ENCODE results near the gene PSENEN.

The PSENEN gene

GRCh38 chr19:35696835-35697234 lies 48.6 kb upstream of the PSENEN start (continued):
- TF ChIP-seq, protein P1, sequence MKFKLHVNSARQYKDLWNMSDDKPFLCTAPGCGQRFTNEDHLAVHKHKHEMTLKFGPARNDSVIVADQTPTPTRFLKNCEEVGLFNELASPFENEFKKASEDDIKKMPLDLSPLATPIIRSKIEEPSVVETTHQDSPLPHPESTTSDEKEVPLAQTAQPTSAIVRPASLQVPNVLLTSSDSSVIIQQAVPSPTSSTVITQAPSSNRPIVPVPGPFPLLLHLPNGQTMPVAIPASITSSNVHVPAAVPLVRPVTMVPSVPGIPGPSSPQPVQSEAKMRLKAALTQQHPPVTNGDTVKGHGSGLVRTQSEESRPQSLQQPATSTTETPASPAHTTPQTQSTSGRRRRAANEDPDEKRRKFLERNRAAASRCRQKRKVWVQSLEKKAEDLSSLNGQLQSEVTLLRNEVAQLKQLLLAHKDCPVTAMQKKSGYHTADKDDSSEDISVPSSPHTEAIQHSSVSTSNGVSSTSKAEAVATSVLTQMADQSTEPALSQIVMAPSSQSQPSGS (tag by site-specific recombination; IDR thresholded peaks at IDR 0.05; ENCODE audit: low read depth) = no peak

GRCh38 chr19:35702223-35703012 lies 43.0 kb upstream of the PSENEN start:
- ChIA-PET POLR2A (interaction anchor here (0.5 to 2.6 kb wide), 37 partner anchors 8 to 1668 kb away, joined by 3 to 38 read pairs (median 4); partner anchors contain the start of genes ALKBH6, COX6B1, HAUS5 and LIN37), CTCF (interaction anchor here (0.5 to 5.7 kb wide), 23 partner anchors 8 to 575 kb away, joined by 3 to 46 read pairs (median 4); partner anchors contain the start of genes COX6B1 and OVOL3)
- no peaks in the 10 kb centered on the region; a peak in 1 of 3 replicates for H3K36me3 ChIP-seq (ENCODE audit: control insufficient read depth in 2 of 2, insufficient read depth in 1 of 2, low read length in 2 of 2)
- H3K4me1 ChIP-seq (ENCODE audit: control insufficient read depth, insufficient read depth, low read length) = peaks cover 6% of the 10 kb centered on the region
- H3K4me3 ChIP-seq (ENCODE audit: low read depth, low read length) = peak overlapping the region; percentile 50
- peak overlapping the region; percentile 56 for H3K27ac ChIP-seq (ENCODE audit: extremely low read depth, low read depth, low read length)
- no peaks in the 10 kb centered on the region for H3K9me3 ChIP-seq (ENCODE audit: control insufficient read depth, insufficient read depth, low read depth, low read length)
- TF ChIP-seq KLF10 (tag by site-specific recombination; IDR thresholded peaks at IDR 0.05) (peak; percentile 80), ZNF324 (tag by site-specific recombination; IDR thresholded peaks at IDR 0.05) (0 out of 2 replicates have a peak, but pooled peaks have one; percentile 16), ZNF658 (tag by site-specific recombination; IDR thresholded peaks at IDR 0.05) (no peak), ZNF501 (tag by site-specific recombination; IDR thresholded peaks at IDR 0.05) (peak; percentile 29), ZNF670 (tag by site-specific recombination; IDR thresholded peaks at IDR 0.05; ENCODE audit: low read depth) (no peak), ZNF391 (tag by site-specific recombination; IDR thresholded peaks at IDR 0.05; ENCODE audit: borderline replicate concordance, low read depth) (peak; percentile 85), SP2 (tag by site-specific recombination; IDR thresholded peaks at IDR 0.05) (peak; percentile 100), ZNF311 (tag by site-specific recombination; IDR thresholded peaks at IDR 0.05; ENCODE audit: borderline replicate concordance) (no peak), ZNF571 (tag by site-specific recombination; IDR thresholded peaks at IDR 0.05) (no peak), GLIS2 (tag by site-specific recombination; IDR thresholded peaks at IDR 0.05) (peak; percentile 99), ZNF792 (tag by site-specific recombination; IDR thresholded peaks at IDR 0.05) (peak; percentile 78), ZFP3 (tag by site-specific recombination; IDR thresholded peaks at IDR 0.05; ENCODE audit: low read depth) (no peak), RBAK (tag by site-specific recombination; IDR thresholded peaks at IDR 0.05) (no peak), ZFP41 (tag by site-specific recombination; IDR thresholded peaks at IDR 0.05; ENCODE audit: borderline replicate concordance) (no peak), ZNF660 (tag by site-specific recombination; IDR thresholded peaks at IDR 0.05) (no peak), ZBTB44 (tag by site-specific recombination; IDR thresholded peaks at IDR 0.05) (no peak), SP7 (tag by site-specific recombination; IDR thresholded peaks at IDR 0.05) (peak; percentile 78), ZNF155 (tag by site-specific recombination; IDR thresholded peaks at IDR 0.05) (no peak), ZNF777 (tag by site-specific recombination; IDR thresholded peaks at IDR 0.05; ENCODE audit: borderline replicate concordance) (peak; percentile 83; the same call in 1 of the 2 replicates), ZNF138 (tag by site-specific recombination; IDR thresholded peaks at IDR 0.05; ENCODE audit: borderline replicate concordance) (no peak), WT1 (tag by site-specific recombination; IDR thresholded peaks at IDR 0.05) (peak; percentile 34; the same call in 1 of the 2 replicates), KLF7 (tag by site-specific recombination; IDR thresholded peaks at IDR 0.05; ENCODE audit: borderline replicate concordance) (0 out of 2 replicates have a peak, but pooled peaks have one; percentile 1)
- TF ChIP-seq, protein P2, sequence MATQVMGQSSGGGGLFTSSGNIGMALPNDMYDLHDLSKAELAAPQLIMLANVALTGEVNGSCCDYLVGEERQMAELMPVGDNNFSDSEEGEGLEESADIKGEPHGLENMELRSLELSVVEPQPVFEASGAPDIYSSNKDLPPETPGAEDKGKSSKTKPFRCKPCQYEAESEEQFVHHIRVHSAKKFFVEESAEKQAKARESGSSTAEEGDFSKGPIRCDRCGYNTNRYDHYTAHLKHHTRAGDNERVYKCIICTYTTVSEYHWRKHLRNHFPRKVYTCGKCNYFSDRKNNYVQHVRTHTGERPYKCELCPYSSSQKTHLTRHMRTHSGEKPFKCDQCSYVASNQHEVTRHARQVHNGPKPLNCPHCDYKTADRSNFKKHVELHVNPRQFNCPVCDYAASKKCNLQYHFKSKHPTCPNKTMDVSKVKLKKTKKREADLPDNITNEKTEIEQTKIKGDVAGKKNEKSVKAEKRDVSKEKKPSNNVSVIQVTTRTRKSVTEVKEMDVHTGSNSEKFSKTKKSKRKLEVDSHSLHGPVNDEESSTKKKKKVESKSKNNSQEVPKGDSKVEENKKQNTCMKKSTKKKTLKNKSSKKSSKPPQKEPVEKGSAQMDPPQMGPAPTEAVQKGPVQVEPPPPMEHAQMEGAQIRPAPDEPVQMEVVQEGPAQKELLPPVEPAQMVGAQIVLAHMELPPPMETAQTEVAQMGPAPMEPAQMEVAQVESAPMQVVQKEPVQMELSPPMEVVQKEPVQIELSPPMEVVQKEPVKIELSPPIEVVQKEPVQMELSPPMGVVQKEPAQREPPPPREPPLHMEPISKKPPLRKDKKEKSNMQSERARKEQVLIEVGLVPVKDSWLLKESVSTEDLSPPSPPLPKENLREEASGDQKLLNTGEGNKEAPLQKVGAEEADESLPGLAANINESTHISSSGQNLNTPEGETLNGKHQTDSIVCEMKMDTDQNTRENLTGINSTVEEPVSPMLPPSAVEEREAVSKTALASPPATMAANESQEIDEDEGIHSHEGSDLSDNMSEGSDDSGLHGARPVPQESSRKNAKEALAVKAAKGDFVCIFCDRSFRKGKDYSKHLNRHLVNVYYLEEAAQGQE (tag by site-specific recombination; IDR thresholded peaks at IDR 0.05) = peak; percentile 83
- TF ChIP-seq, protein P3, sequence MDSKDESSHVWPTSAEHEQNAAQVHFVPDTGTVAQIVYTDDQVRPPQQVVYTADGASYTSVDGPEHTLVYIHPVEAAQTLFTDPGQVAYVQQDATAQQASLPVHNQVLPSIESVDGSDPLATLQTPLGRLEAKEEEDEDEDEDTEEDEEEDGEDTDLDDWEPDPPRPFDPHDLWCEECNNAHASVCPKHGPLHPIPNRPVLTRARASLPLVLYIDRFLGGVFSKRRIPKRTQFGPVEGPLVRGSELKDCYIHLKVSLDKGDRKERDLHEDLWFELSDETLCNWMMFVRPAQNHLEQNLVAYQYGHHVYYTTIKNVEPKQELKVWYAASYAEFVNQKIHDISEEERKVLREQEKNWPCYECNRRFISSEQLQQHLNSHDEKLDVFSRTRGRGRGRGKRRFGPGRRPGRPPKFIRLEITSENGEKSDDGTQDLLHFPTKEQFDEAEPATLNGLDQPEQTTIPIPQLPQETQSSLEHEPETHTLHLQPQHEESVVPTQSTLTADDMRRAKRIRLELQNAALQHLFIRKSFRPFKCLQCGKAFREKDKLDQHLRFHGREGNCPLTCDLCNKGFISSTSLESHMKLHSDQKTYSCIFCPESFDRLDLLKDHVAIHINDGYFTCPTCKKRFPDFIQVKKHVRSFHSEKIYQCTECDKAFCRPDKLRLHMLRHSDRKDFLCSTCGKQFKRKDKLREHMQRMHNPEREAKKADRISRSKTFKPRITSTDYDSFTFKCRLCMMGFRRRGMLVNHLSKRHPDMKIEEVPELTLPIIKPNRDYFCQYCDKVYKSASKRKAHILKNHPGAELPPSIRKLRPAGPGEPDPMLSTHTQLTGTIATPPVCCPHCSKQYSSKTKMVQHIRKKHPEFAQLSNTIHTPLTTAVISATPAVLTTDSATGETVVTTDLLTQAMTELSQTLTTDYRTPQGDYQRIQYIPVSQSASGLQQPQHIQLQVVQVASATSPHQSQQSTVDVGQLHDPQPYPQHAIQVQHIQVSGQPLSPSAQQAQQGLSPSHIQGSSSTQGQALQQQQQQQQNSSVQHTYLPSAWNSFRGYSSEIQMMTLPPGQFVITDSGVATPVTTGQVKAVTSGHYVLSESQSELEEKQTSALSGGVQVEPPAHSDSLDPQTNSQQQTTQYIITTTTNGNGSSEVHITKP (tag by site-specific recombination; IDR thresholded peaks at IDR 0.05) = peak; percentile 94
